Measurements from ENCODE around the gene HNRNPH1.

Gene HNRNPH1

DNA sequence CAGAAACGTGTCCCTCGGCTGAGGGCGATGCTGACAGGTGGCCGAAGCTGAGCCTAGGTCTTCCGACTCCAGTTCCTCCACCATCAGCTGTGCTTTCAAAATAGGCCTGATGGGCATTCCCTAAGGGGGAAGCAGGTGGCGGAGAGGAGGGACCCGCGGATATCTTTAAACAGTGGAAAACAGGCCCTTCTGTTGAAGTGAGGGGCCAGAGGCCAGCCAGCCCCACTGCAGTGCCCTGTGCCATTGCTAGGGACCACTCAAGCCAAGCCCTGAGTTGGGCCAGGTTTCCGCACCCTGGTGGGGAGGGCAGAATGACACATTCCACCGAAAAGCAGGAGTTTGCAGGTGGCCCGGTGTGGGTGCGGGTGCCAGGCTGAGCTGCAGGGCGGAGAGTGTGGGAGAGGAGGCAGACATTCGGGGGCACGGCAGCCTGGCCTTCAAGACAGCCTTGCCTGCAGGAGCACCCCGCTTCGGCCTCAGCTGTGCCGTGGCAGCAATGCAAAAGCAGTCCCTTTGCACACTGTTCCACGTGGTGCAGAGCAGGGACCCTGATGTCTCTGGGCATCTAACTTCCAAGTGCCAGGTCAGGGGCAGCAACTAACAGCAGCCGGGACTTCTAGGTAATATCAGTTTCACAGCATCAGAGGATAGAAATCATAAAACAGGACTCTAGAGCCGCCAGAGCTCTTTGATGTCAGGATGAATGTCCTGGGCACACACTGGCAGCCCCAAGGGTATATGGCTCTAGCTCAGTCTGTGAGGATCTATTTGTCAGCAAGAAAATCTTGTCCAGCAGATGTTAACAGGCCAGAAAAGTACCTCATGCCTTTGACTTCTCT is 17.2 kb downstream of the HNRNPH1 start:
- no peak for TF ChIP-seq MYC (IDR thresholded peaks at IDR 0.05; ENCODE audit: low read depth, low read length)
- TF ChIP-seq, protein P1, sequence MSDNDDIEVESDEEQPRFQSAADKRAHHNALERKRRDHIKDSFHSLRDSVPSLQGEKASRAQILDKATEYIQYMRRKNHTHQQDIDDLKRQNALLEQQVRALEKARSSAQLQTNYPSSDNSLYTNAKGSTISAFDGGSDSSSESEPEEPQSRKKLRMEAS (IDR thresholded peaks at IDR 0.05; ENCODE audit: low read depth, low read length): no peak
- TF ChIP-seq, protein P2, sequence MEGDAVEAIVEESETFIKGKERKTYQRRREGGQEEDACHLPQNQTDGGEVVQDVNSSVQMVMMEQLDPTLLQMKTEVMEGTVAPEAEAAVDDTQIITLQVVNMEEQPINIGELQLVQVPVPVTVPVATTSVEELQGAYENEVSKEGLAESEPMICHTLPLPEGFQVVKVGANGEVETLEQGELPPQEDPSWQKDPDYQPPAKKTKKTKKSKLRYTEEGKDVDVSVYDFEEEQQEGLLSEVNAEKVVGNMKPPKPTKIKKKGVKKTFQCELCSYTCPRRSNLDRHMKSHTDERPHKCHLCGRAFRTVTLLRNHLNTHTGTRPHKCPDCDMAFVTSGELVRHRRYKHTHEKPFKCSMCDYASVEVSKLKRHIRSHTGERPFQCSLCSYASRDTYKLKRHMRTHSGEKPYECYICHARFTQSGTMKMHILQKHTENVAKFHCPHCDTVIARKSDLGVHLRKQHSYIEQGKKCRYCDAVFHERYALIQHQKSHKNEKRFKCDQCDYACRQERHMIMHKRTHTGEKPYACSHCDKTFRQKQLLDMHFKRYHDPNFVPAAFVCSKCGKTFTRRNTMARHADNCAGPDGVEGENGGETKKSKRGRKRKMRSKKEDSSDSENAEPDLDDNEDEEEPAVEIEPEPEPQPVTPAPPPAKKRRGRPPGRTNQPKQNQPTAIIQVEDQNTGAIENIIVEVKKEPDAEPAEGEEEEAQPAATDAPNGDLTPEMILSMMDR (IDR thresholded peaks at IDR 0.05; ENCODE audit: low read depth, low read length): no peak
- no peak for TF ChIP-seq POLR2A (IDR thresholded peaks at IDR 0.05; ENCODE audit: extremely low read depth, insufficient read length)
- no peak overlapping the region for H3K4me3 ChIP-seq (ENCODE audit: low read depth, low read length)
- DNase-seq (ENCODE audit: low read depth): no peak

DNA sequence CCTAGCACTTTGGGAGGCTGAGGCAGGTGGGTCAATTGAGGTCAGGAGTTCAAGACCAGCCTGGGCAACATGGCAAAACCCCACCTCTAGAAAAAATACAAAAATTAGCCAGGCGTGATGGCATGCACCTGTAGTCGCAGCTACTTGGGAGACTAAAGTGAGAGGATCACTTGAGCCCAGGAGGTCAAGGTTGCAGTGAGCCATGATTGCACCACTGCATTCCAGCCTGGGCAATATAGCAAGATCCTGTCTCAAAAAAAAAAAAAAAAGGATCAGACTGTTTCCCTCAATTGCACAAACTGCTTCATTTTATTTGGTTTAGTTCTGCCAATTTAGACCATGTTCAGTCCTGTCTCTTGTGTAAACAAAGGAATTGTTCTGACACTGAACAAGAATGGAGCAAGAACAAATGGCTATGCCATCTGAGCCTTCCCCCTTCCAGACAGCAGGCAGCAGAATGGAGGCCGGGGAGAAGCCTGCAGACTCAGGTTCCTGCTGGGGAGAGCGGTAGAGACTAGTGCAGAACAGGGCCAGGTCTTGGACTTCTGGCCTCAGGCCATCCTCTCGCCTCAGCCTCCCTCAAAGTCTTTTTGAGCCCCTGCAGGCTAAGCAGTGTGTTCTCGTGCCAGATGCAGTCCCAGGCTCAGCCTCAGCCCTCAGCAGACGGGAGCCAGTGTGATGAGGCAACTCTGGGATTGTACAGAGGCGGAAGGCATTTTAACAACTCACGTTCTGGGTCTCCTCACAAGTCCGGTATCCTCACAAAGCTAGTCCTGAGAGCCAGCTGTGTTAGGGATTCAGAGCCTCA is 18.2 kb downstream of the HNRNPH1 start:
- no peak for DNase-seq (ENCODE audit: low read depth)
- no peak for TF ChIP-seq MYC (IDR thresholded peaks at IDR 0.05; ENCODE audit: low read depth, low read length)
- TF ChIP-seq, protein P2 (IDR thresholded peaks at IDR 0.05; ENCODE audit: low read depth, low read length): no peak
- TF ChIP-seq POLR2A (IDR thresholded peaks at IDR 0.05; ENCODE audit: extremely low read depth, insufficient read length): no peak
- TF ChIP-seq, protein P1 (IDR thresholded peaks at IDR 0.05; ENCODE audit: low read depth, low read length): no peak
- H3K4me3 ChIP-seq (ENCODE audit: low read depth, low read length): no peak overlapping the region

DNA sequence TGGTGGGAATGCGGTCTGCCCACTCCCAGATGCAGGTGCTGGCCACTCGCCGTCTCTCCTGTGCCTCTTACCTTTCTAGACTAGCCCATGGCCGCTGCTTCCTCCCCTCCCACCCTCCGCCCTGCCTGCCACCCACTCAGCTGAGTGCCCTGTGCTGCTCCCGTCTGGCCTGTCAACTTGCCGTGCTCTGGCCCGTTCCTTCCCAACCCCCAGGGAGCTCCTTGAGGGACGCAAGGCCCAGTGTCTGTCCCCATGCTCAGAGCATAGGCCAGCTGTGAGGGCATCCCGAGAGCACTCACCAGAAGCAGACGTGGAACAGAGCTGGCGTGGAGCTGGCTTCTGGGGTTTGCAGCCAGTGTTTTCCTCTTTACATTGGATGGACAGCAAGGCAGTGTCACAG is 20.2 kb downstream of the HNRNPH1 start:
- TF ChIP-seq, protein P1 (IDR thresholded peaks at IDR 0.05; ENCODE audit: low read depth, low read length): no peak
- no peak for TF ChIP-seq POLR2A (IDR thresholded peaks at IDR 0.05; ENCODE audit: extremely low read depth, insufficient read length)
- no peak for TF ChIP-seq MYC (IDR thresholded peaks at IDR 0.05; ENCODE audit: low read depth, low read length)
- TF ChIP-seq, protein P2 (IDR thresholded peaks at IDR 0.05; ENCODE audit: low read depth, low read length): no peak
- no peak overlapping the region for H3K4me3 ChIP-seq (ENCODE audit: low read depth, low read length)
- no peak for DNase-seq (ENCODE audit: low read depth)

DNA sequence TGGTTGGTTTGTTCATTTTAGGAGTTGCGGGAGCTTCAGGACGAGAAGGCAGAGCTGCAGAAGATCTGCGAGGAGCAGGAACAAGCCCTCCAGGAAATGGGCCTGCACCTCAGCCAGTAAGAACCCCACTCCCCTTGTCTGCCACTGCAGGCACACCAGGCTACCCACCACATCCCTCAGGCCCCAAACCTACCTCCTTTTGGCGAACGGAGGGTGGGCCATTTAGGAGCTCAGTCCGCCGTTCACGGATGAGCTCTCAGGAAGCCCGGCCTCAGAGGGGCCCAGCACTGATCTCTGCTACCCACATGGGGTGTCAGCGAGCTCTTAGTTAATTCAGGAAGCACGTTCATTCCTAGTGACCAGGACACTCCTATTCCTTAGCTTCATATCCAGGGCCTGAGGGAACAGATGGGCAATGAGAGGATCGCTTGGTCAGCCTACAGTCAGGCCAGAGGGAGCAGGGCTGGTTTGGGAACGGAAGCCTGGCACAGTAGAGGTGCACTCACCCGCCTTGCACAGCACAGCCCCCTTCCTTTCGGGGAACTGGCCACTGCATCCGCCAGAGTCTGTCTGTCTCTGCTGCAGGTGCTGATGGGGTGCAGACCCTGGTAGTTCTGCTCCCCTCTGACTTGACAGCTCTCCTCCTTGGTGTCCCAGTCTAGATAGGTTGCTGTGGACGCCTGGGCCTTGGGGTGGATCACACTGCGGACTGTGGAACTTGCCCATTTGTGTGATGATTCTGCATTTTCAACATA is 21.4 kb downstream of the HNRNPH1 start:
- H3K4me3 ChIP-seq (ENCODE audit: low read depth, low read length): no peak overlapping the region
- DNase-seq (ENCODE audit: low read depth): no peak
- no peak for TF ChIP-seq MYC (IDR thresholded peaks at IDR 0.05; ENCODE audit: low read depth, low read length)
- TF ChIP-seq, protein P1 (IDR thresholded peaks at IDR 0.05; ENCODE audit: low read depth, low read length): no peak

DNA sequence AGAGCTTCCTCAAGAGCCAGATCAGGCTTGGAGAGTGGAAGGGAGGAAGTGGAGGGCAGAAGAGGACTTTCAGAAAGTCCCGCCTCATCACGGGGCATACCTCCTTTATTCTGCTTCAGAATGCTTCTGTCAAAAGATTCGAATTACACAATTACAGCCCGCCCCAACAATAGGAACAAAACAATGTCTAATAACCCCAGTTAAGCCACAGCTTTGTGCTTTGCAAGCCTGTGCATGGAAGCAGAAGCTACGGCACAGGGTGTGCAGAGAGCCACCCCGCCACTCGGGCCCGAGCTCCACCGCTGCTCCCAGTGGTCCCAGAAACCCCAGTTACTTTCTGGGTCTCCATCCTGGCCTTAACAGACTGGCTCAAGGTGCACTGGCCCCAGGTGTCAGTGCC is 23.5 kb downstream of the HNRNPH1 start:
- H3K4me3 ChIP-seq (ENCODE audit: low read depth, low read length): no peak overlapping the region
- no peak for DNase-seq (ENCODE audit: low read depth)
- TF ChIP-seq MYC (IDR thresholded peaks at IDR 0.05; ENCODE audit: low read depth, low read length) (no peak), POLR2A (IDR thresholded peaks at IDR 0.05; ENCODE audit: extremely low read depth, insufficient read length) (no peak)
- TF ChIP-seq, protein P2 (IDR thresholded peaks at IDR 0.05; ENCODE audit: low read depth, low read length): no peak
- TF ChIP-seq, protein P1 (IDR thresholded peaks at IDR 0.05; ENCODE audit: low read depth, low read length): no peak

All from NB4 (cell line).